GM10266 (cell line): Measurements from ENCODE around the gene CPSF7.

ENCODE experiments used
- DNase-seq: peaks from one replicate; pipeline ENCODE4 v3.0.0; 2012; ENCODE audit errors: extremely low spot score
- CTCF ChIP-seq: IDR thresholded peaks from 2 replicates; pipeline ENCODE4 v1.5.1; 2012; ENCODE audit warnings: mild to moderate bottlenecking, low read depth; ENCODE audit not compliant: control insufficient read depth, insufficient read depth; ENCODE audit errors: missing control alignments

CPSF7 gene

DNA sequence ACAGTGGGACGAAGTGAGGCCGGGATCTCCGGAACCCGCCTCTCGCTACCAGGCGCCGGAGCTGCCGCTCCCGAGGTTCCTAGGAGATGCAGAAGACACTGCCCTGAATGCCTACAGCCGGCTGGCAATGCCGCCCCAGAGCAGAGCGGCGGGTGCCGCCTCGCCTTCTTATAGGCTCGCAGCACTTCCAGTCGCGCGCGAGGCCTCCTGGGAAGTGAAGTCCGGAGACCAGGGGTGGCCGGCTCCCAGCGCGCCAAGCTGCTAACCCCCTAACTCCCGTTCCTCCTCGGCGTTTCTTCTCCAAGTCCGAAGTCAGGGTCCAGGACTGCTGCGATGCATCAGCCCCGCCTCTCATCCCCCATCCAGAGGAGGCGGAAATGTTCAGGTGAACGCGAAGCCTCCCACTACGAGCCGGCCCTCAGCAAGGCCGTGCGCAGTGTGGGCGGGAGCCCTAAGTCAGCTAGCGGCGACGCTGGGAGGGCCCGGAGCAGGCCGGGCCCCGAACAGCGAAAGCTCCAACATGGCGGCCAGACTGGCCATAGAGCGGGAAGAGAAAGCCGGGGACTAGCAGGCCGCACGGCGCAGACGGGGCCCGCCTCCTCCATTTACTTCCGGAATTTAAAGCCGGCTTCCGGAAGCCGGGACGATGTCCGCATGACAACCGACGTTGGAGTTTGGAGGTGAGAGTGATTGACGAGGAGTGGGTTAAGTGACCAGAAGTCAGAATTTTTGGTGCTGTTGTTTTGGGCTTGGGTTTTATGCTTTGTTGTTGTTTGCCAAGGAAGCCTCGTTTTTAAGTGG, 67.8 kb downstream of the CPSF7 start, which contains the start of the genes CYB561A3 and TMEM138:
CYB561A3 (minus strand) TSS at position 142 of the 801 bp plus-strand sequence. CDS start 5,169 bp downstream, outside the sequence.
TMEM138 (plus strand) TSS at position 634 of the 801 bp plus-strand sequence. CDS start 2,017 bp downstream, outside the sequence.
- TF ChIP-seq CTCF = no peak

DNA sequence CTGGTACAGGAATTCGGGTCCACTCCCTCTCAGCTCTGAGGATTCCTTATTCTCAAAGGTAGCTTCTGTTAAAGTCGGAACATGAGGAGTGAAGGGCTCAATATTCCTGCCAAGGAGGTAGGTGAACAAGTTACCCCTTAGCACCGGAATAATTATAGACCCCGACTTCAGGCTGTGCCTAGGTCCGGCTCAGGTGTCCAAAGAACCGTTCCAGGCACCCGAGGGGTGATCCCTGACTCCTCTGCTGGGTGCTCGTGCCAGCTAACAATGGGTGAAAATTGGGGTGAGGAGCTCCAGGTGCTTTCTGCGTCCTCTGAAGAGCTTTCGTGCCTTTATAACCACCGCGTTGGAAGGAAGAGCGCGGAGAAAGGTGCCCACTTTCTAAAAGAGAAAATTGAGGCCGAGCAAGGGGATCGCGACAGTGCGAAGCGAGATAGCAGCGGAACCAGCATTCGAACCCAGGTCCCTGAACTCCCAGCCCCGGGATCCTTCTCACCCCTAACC, 68.5 kb downstream of the CPSF7 start:
- no peak for DNase-seq
- TF ChIP-seq CTCF = no peak

More for the DNA sequence above, 67.8 kb downstream of the CPSF7 start, which contains the start of the genes CYB561A3 and TMEM138:
- DNase-seq = peak; percentile 85

DNA sequence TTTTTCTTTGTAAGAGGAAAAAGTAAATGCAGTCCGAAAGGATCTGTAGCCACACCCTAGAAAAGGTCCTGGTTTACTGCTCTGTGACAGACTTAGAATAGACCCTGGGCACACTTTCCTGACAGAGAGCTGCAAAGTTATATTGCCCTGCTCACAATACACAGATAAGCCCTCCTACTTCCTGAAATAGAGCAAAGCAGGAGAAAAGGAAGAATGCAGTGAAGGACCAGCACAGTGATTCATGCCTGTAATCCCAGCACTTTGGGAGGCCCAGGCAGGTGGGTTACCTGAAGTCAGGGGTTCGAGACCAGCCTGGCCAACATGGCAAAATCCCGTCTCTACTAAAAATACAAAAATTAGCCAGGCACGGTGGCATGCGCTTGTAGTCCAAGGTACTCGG, 70.3 kb downstream of the CPSF7 start:
- DNase-seq = no peak
- no peak for TF ChIP-seq CTCF

DNA sequence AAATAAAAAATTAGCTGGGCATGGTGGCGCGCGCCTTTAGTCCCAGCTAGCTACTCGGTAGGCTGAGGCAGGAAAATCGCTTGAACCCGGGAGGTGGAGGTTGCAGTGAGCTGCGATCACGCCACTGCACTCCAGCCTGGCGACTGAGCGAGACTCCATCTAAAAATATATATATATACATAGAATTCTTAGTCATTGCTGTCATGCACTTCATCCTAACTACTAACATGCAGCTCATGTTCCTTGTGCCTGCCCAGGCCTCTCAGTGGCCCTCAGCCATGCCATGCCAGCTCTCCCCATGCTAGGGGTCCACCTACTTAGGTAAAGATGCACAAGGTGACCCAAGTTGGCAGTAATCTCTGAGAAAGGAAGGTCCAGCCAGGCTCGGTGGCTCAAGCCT, 71.2 kb downstream of the CPSF7 start:
- TF ChIP-seq CTCF = no peak

DNA sequence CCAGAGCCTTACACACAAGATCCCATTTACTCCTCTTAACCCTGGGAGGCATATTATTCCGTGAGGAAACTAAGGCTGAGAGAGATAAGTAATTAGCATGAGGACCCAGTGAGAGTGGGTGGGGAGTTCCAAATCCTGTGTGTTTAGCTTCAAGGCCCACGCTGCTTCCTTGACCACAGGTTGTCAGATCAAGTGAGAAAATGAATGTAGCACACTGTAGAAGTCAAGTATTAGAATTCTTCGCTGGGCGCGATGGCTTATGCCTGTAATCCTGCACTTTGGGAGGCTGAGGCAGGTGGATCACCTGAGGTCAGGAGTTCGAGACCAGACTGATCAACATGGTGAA, 71.9 kb downstream of the CPSF7 start:
- DNase-seq = no peak
- no peak for TF ChIP-seq CTCF

More for the DNA sequence above, 71.2 kb downstream of the CPSF7 start:
- no peak for DNase-seq

- DNase-seq = peak; percentile 49
- TF ChIP-seq CTCF = no peak
Measured at GRCh38 chr11:61357233-61357893, 72.4 kb downstream of the CPSF7 start.

GRCh38 chr11:61356706-61357105, 73.1 kb downstream of the CPSF7 start:
- DNase-seq = no peak
- TF ChIP-seq CTCF = no peak
